ENCODE data around the gene LCOR. TPM values are rescaled to one million over a fixed set of nuclear protein-coding genes. Genes with fewer than 3 reads are reported as not detected.
A peak's percentile ranks its signal among the peaks of the same experiment; 100 is the strongest.

LCOR gene
- total and polyA plus RNA-seq, 2 donors (not counting 1 experiment from before 2014, with no cell fraction given), result 15.0 to 15.7 TPM

- Histone ChIP-seq H3K9me3 (ENCODE audit: control insufficient read depth, insufficient read depth, low read depth, low read length) (no peaks in the 10 kb centered on the region), H3K27me3 (ENCODE audit: control insufficient read depth, insufficient read depth, low read length) (no peaks in the 10 kb centered on the region), H3K4me3 (replicated peaks in 1 of 4; ENCODE audit: control extremely low read depth in 1 of 4, insufficient read depth in 1 of 4, low read depth in 3 of 4, low read length in 4 of 4) (no peak overlapping the region), H2AFZ (ENCODE audit: low read length) (no peak overlapping the region), H4K20me1 (ENCODE audit: control insufficient read depth, extremely low read depth, insufficient read depth, low read length) (no peaks in the 10 kb centered on the region), H3K36me3 (ENCODE audit: control insufficient read depth, insufficient read depth, low read length) (no peaks in the 10 kb centered on the region), H3K79me2 (ENCODE audit: control insufficient read depth, insufficient read depth, low read length) (peaks cover 18% of the 10 kb centered on the region), H3K9ac (ENCODE audit: insufficient read depth, low read length) (no peak overlapping the region), H3K27ac (ENCODE audit: insufficient read depth, low read length) (no peak overlapping the region), H3K4me2 (ENCODE audit: extremely low read depth, insufficient read depth, low read length) (no peak overlapping the region), H3K4me1 (ENCODE audit: control insufficient read depth, extremely low read depth, insufficient read depth, low read length) (no peaks in the 10 kb centered on the region)
- DNase-seq (ENCODE audit: low read depth in 2 of 2), result peak; percentile 13 to 94
- TF ChIP-seq CTCF (conservative IDR thresholded peaks at IDR 0.05 in 1 of 2, IDR thresholded peaks at IDR 0.05 in 1 of 2; ENCODE audit: low read depth in 1 of 2, low read length in 2 of 2) (no peak), EZH2 (IDR thresholded peaks at IDR 0.05; ENCODE audit: low read length, missing control alignments) (no peak)
Measured at GRCh38 chr10:96919785-96920430, 87.8 kb downstream of the LCOR start.

DNA sequence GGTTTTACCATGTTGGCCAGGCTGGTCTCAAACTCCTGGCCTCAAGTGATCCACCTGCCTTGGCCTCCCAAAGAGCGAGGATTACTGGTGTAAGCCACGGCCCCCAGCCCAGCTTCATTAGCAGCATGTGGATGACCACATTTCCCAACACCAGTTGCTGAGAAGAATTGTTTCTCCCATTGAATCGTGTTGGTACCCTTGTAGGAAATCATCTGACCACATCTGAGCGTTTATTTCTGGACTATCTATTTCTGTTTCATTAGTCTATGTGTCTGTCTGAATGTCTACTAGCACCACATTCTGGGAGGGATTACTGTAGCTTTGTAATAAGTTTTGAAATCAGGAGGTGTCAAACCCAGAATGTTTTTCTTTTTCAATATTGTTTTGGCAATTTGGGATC lies 89.6 kb downstream of the LCOR start:
- no peak overlapping the region for H3K27ac ChIP-seq (ENCODE audit: insufficient read depth, low read length)
- no peak overlapping the region for H3K9ac ChIP-seq (ENCODE audit: insufficient read depth, low read length)
- H3K4me3 ChIP-seq (replicated peaks in 1 of 4; ENCODE audit: control extremely low read depth in 1 of 4, insufficient read depth in 1 of 4, low read depth in 3 of 4, low read length in 4 of 4), result no peak overlapping the region
- no peak for TF ChIP-seq EZH2 (IDR thresholded peaks at IDR 0.05; ENCODE audit: low read length, missing control alignments)
- TF ChIP-seq CTCF (conservative IDR thresholded peaks at IDR 0.05 in 1 of 2, IDR thresholded peaks at IDR 0.05 in 1 of 2; ENCODE audit: low read depth in 1 of 2, low read length in 2 of 2), result no peak
- DNase-seq (ENCODE audit: low read depth in 2 of 2), result no peak
- no peak overlapping the region for H2AFZ ChIP-seq (ENCODE audit: low read length)
- no peaks in the 10 kb centered on the region for H3K36me3 ChIP-seq (ENCODE audit: control insufficient read depth, insufficient read depth, low read length)
- H3K9me3 ChIP-seq (ENCODE audit: control insufficient read depth, insufficient read depth, low read depth, low read length), result no peaks in the 10 kb centered on the region
- H3K4me2 ChIP-seq (ENCODE audit: extremely low read depth, insufficient read depth, low read length), result no peak overlapping the region
- no peaks in the 10 kb centered on the region for H3K4me1 ChIP-seq (ENCODE audit: control insufficient read depth, extremely low read depth, insufficient read depth, low read length)
- H3K79me2 ChIP-seq (ENCODE audit: control insufficient read depth, insufficient read depth, low read length), result peaks cover 20% of the 10 kb centered on the region
- no peaks in the 10 kb centered on the region for H4K20me1 ChIP-seq (ENCODE audit: control insufficient read depth, extremely low read depth, insufficient read depth, low read length)
- H3K27me3 ChIP-seq (ENCODE audit: control insufficient read depth, insufficient read depth, low read length), result no peaks in the 10 kb centered on the region

GRCh38 chr10:96922978-96923948 lies 91.2 kb downstream of the LCOR start:
- H3K4me1 ChIP-seq (ENCODE audit: control insufficient read depth, extremely low read depth, insufficient read depth, low read length), result no peaks in the 10 kb centered on the region
- H3K36me3 ChIP-seq (ENCODE audit: control insufficient read depth, insufficient read depth, low read length), result no peaks in the 10 kb centered on the region
- no peaks in the 10 kb centered on the region for H3K9me3 ChIP-seq (ENCODE audit: control insufficient read depth, insufficient read depth, low read depth, low read length)
- no peak overlapping the region for H3K4me2 ChIP-seq (ENCODE audit: extremely low read depth, insufficient read depth, low read length)
- no peak overlapping the region for H3K27ac ChIP-seq (ENCODE audit: insufficient read depth, low read length)
- no peaks in the 10 kb centered on the region for H4K20me1 ChIP-seq (ENCODE audit: control insufficient read depth, extremely low read depth, insufficient read depth, low read length)
- H2AFZ ChIP-seq (ENCODE audit: low read length), result no peak overlapping the region
- TF ChIP-seq CTCF (conservative IDR thresholded peaks at IDR 0.05 in 1 of 2, IDR thresholded peaks at IDR 0.05 in 1 of 2; ENCODE audit: low read depth in 1 of 2, low read length in 2 of 2) (no peak), EZH2 (IDR thresholded peaks at IDR 0.05; ENCODE audit: low read length, missing control alignments) (no peak)
- H3K4me3 ChIP-seq (replicated peaks in 1 of 4; ENCODE audit: control extremely low read depth in 1 of 4, insufficient read depth in 1 of 4, low read depth in 3 of 4, low read length in 4 of 4), result no peak overlapping the region
- no peaks in the 10 kb centered on the region for H3K27me3 ChIP-seq (ENCODE audit: control insufficient read depth, insufficient read depth, low read length)
- no peak overlapping the region for H3K9ac ChIP-seq (ENCODE audit: insufficient read depth, low read length)
- DNase-seq (ENCODE audit: low read depth in 2 of 2), result no peak
- peaks cover 22% of the 10 kb centered on the region for H3K79me2 ChIP-seq (ENCODE audit: control insufficient read depth, insufficient read depth, low read length)

Data from fibroblast of lung (primary cell).